Amniotic stem cell (primary cell): ENCODE measurements around the gene RNF157.
A peak's percentile ranks its signal among the peaks of the same experiment; 100 is the strongest.
"Not testable (repeated sequence)": the region's sequence is repeated elsewhere in the genome, so short reads cannot be mapped to it uniquely, and the experiment has no call there.

ENCODE experiments used
- DNase-seq: peaks from one replicate; lab custom pipeline; 2025; lab: John Stamatoyannopoulos, UW

The RNF157 gene

DNA sequence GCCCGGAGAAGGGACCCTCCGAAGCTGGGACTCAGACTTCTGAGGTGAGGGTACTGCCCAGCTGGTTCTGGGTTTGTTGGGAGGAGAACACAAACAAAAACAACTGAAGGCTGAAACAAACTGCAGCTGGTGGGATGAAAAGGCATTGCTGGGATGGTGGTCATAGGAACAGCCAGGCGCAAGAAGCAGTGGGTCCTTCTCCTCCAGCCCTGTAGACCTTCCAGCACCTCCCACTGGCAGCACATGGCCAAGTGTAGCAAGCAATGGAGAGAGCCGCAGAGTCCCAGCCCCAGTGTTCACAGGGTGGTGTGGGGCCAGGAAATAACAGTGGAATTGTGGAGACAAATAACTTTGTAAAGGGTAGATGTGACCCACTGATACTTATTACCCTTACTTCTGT lies 50.6 kb downstream of the RNF157 start:
- no peak for DNase-seq

GRCh38 chr17:76189247-76189646 lies 51.0 kb downstream of the RNF157 start:
- DNase-seq, result no peak

DNA sequence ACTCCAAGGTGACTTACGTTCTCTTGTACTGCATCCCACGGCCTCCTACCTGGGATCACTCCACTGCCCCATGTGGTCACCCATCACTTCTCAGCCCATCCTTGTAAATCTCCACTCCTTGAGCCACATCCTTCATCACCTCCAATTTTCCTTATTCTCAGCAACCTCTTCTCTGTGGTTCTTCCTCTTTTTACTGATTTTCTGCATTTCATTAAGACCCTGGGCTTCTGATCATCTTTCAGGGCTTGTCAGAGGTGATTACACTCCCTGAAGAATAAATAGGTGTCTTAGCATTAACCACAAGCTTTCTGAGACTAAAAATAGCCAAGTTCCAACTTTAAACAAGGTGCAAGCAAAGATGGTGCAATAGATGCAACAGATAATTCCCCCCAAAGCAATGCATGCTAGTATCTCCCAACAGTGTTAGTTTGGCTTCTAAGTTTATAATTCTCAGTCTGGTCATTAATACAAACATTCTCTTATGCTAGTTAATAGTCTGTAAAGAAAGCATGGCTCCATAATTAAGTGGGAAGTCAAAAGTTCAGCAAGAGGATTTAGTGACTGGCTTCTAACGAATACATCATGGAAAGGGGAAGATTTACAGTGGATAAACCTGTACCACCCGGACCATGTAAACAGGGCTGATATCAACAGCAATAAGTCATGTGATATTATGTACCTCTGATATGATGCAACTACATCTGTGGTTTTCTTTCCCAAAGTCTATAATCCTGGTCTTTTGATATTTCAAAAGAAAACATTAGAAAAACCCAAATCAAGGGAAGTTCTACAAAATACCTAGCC lies 51.9 kb downstream of the RNF157 start:
- DNase-seq, result no peak

DNA sequence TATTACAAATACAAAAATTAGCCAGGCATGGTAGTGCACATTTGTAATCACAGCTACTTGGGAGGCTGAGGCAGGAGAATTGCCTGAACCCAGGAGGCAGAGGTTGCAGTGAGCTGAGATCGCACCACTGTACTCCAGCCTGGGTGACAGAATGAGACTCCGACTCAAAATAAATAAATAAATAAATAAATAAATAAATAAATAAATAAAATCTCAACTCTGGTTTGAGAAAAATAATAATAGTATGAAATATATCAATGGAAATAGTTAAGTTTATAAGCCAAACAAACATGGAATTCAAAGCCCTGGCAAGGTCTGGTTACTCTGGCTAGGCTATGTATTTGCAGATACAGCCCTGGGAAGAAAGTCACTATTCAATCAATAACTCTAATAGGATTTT lies 53.5 kb downstream of the RNF157 start:
- not testable (repeated sequence) for DNase-seq

- DNase-seq, result no peak
Observed at GRCh38 chr17:76184290-76184689, 56.0 kb downstream of the RNF157 start.

- DNase-seq, result peak; percentile 22
Observed at GRCh38 chr17:76182016-76182764, 58.1 kb downstream of the RNF157 start.

DNA sequence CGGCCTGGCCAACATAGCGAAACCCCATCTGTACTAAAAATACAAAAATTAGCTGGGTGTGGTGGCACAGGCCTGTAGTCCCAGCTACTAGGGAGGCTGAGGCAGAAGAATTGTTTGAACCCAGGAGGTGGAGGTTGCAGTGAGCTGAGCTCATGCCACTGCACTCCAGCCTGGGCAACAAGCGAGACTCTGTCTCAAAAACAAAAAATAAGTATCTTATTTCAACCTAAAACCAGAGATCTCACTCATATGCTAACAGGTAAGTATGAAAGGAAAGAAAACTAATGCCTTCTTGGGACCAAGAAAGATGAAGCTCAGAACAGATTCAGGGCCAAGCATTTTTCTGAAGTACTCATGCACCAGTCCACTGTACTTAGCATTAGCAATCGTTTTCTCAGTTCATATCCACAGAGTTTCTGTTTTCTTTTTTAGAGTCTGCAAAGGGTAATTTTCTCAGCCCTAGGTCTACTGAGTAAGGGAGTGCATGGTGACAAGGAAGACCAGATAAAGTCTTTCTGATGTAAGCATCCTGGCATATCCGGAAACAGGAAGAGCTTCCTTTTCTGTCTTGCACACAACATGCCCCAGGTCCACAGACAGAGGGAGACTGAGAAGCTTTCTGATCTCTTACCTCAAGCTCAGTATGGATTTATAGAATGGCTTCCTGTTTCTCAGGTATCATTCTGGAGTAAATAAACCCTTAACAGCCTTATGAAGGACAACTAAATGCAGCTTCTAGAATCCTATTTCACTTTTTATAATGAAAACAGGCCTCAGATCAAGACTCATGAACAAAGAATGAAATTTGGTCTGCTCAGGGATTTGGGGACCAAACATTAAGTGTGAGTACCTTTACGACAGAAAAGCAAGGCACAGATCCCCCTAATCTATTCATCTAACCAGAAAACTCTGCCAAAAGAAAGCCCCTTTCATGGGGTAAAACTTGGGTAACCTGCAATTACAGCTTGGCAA lies 60.5 kb downstream of the RNF157 start:
- DNase-seq, result no peak

DNA sequence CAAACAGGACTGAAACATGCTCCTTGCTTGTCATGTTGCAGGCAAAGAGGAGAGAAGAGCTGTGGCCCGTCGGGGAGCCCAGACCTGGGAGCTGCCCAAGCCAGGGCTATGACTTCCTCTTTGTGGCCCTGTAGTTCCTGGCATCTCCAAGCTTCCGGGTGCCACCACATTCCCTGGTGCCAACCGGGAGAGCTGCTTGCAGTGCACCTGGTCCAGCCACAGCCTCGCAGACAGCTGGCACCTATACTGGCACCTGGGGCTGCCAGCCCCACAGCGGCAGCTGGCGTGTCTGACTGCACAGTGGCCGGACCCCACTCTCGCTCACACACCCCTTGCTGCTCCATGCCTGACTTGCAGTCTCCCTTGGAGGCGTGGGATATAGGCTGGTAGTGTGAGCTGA lies 62.2 kb downstream of the RNF157 start:
- DNase-seq, result no peak

DNA sequence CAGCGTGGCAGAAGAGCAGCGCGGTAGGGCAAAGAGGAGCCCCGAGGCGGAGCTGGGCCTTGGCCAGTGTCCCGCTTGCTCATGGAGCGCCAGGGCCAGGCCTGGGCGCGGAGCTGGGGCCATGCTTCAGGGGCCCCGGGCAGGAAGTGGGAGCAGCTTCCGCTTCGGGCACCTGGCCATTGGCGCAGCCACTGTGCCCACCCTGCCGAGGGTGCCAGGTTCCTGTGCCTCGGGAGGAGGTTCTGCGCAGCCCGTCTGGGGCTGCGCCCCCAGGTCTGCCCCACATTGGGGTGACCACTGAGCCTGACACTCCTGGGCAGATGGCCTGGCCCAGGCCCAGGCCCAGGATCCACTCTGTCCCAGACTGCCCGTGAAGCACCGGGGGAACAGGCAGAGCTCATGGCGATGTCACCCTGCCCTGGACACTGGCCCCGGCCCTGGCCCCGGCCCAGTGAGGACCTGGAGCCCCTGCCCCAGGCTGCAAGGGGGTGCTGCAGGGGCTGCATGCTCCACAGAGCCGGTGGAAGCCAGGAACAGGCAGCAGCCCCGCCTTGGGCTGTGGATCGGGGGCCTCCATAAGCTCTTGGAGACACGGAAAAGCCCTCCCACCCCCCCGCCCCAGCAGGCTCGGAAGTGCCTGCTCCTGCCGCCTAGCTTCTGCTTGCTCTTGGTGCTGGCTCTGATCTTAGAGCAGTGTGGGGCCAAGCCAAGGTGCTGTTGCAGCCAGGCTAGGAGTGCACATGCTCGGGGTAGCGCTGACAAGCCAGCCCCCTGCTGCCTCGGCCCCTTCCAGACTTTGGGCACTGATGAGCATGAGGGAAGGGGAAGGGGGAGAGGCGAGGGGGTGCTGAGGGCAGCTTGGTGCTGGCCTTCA lies 63.4 kb downstream of the RNF157 start:
- no peak for DNase-seq

- no peak for DNase-seq
Observed at GRCh38 chr17:76174037-76174436, 66.3 kb downstream of the RNF157 start.

- DNase-seq, result no peak
Observed at GRCh38 chr17:76173474-76173873, 66.8 kb downstream of the RNF157 start.

- DNase-seq, result no peak
Observed at GRCh38 chr17:76171706-76172105, 68.6 kb downstream of the RNF157 start.

GRCh38 chr17:76170114-76170513 lies 70.2 kb downstream of the RNF157 start:
- no peak for DNase-seq

DNA sequence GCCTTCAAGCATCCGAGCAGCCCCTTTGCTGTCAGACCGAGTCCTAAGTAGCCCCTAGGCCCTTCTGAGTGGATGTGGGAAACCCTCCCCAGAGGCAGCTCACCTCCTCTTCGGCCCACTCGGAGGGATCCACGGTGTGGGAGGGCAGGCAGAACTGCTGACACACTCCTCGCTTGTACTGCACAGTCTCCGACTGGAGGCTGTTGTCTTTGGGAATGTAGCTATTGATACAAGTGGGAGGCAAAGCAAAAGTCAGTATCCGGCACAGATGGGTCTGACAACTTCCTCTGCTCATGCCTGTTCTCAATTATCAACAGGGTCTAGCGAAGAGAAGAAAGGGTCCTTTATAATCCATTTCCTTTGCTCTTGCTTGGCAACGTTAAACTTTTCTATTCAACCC lies 73.4 kb downstream of the RNF157 start:
- no peak for DNase-seq

GRCh38 chr17:76166168-76166567 lies 74.1 kb downstream of the RNF157 start:
- DNase-seq, result no peak

GRCh38 chr17:76164331-76164730 lies 76.0 kb downstream of the RNF157 start:
- DNase-seq, result no peak

DNA sequence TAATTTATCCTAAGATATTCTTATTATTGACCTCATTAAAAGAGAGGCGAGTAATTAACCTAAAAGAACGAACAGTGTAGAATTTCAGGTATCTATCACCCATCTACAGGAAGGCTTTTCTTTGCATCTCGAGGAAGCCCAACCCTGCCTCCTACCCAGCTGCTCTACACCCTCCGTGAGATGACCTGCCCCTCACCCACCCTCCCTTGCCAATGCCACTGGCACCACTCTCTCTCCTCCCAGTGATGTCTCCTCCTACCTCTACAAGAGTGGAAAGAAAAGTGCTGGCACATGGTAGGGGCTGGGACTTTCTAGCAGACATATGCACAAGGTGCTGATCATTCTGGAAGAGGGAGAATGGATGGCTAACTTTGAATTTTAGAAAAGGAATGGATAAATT lies 76.4 kb downstream of the RNF157 start:
- no peak for DNase-seq

GRCh38 chr17:76161619-76162266 lies 78.5 kb downstream of the RNF157 start:
- DNase-seq, result no peak

DNA sequence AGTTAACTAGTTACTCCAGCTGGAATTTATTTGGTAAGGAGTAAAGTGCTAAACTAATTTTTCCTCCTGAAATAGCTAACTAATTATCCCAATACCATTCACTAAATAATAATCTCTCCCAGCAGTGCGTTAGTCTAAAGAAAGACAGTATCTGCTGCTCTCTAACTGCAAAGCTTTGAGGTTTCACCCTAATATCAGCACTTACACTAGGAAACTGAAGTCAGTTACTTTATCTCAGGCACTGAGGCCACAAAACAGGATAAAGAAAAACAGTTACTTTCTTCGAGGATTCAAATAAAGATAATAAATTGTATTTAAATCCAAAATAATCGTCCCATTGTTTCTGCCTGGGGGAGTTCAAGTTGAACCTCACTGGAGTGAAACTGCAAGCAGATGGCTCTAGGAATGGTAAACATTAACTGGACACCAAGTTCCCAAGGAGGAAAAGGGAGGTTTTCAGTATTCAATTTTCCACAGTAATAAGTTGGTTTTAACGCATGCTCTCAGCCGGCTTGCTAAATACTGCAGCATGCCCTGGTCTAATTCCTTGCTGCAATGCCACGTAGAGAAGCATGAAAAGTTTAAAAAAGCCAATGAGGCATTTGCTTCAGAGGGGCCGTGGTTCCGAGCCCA lies 79.3 kb downstream of the RNF157 start:
- no peak for DNase-seq

GRCh38 chr17:76159157-76159556 lies 81.1 kb downstream of the RNF157 start:
- no peak for DNase-seq
